SK-N-SH treated with all-trans-retinoic acid at 6 μM for 48 hours (cell line): ENCODE results near the gene PPIB.

Source experiments
- ATAC-seq: fragments of 200-7000 bp; cut with Tn5 transposase; 3 replicates; pipeline ENCODE4 v1.9.1; 2020; ENCODE audit warnings: mild to moderate bottlenecking, moderate library complexity
- ARNTL ChIP-seq: fragments of 450-650 bp; formaldehyde crosslinking; IDR thresholded peaks from 2 replicates; pipeline ENCODE4 v1.5.0; 2020; ENCODE audit warnings: low read depth, mild to moderate bottlenecking, moderate library complexity, borderline replicate concordance
- BACH2 ChIP-seq: fragments of 250-450 bp; sonication (Bioruptor Pico); IDR thresholded peaks from 2 replicates; pipeline ENCODE4 v1.9.0; 2021; ENCODE audit warnings: mild to moderate bottlenecking, borderline replicate concordance
- CSDC2 ChIP-seq: fragments of 250-450 bp; sonication (Bioruptor Pico); IDR thresholded peaks from 2 replicates; pipeline ENCODE4 v1.5.0; 2020; ENCODE audit warnings: mild to moderate bottlenecking, moderate library complexity
- ESRRG ChIP-seq: fragments of 250-450 bp; sonication (Bioruptor Pico); IDR thresholded peaks from 2 replicates; pipeline ENCODE4 v1.6.1; 2021; ENCODE audit warnings: mild to moderate bottlenecking
- GLIS3 ChIP-seq: fragments of 250-450 bp; sonication (Bioruptor Pico); IDR thresholded peaks from 2 replicates; pipeline ENCODE4 v1.5.0; 2020; ENCODE audit warnings: mild to moderate bottlenecking, moderate library complexity
- ISL1 ChIP-seq: fragments of 250-450 bp; sonication (Bioruptor Pico); IDR thresholded peaks from 2 replicates; pipeline ENCODE4 v2.1.2; 2022; ENCODE audit warnings: mild to moderate bottlenecking, moderate library complexity
- OSR1 ChIP-seq: fragments of 250-450 bp; sonication (Bioruptor Pico); IDR thresholded peaks from 2 replicates; pipeline ENCODE4 v1.8.0; 2022; ENCODE audit warnings: moderate library complexity, mild to moderate bottlenecking, inconsistent platforms
- PPARA ChIP-seq: fragments of 250-450 bp; sonication (Bioruptor Pico); IDR thresholded peaks from 2 replicates; pipeline ENCODE4 v1.5.0; 2020; ENCODE audit warnings: mild to moderate bottlenecking, borderline replicate concordance
- RARB ChIP-seq: fragments of 250-450 bp; sonication (Bioruptor Pico); IDR thresholded peaks from 2 replicates; pipeline ENCODE4 v1.8.0; 2021; ENCODE audit warnings: mild to moderate bottlenecking, moderate library complexity
- TCF4 ChIP-seq: fragments of 250-450 bp; sonication (Bioruptor Pico); IDR thresholded peaks from 2 replicates; pipeline ENCODE4 v1.8.0; 2021; ENCODE audit warnings: mild to moderate bottlenecking, moderate library complexity, borderline replicate concordance
- TSHZ2 ChIP-seq: fragments of 250-450 bp; sonication (Bioruptor Pico); IDR thresholded peaks from 2 replicates; pipeline ENCODE4 v1.5.0; 2020; ENCODE audit warnings: mild to moderate bottlenecking, moderate library complexity
- ZC3H10 ChIP-seq: fragments of 250-450 bp; sonication (Bioruptor Pico); IDR thresholded peaks from 2 replicates; pipeline ENCODE4 v1.5.1; 2021; ENCODE audit warnings: mild to moderate bottlenecking, moderate library complexity
- ZFP30 ChIP-seq: fragments of 450-650 bp; formaldehyde crosslinking; IDR thresholded peaks from 2 replicates; pipeline ENCODE4 v1.5.0; 2022; ENCODE audit warnings: mild to moderate bottlenecking, moderate library complexity
- ZNF565 ChIP-seq: fragments of 450-650 bp; formaldehyde crosslinking; conservative IDR thresholded peaks from 2 replicates; pipeline ENCODE4 v1.5.0; 2020; ENCODE audit warnings: low read depth, mild to moderate bottlenecking, moderate library complexity
- ZNF70 ChIP-seq: fragments of 450-650 bp; formaldehyde crosslinking; IDR thresholded peaks from 2 replicates; pipeline ENCODE4 v1.5.0; 2020; ENCODE audit warnings: mild to moderate bottlenecking, moderate library complexity
- ZNF8 ChIP-seq: fragments of 450-650 bp; formaldehyde crosslinking; IDR thresholded peaks from 2 replicates; pipeline ENCODE4 v1.5.0; 2020; ENCODE audit warnings: mild to moderate bottlenecking, moderate library complexity
- TF ChIP-seq, protein P1 (sequence below): fragments of 250-450 bp; sonication (Bioruptor Pico); IDR thresholded peaks from 2 replicates; pipeline ENCODE4 v1.8.0; 2021; ENCODE audit warnings: low read depth, mild to moderate bottlenecking, moderate library complexity, borderline replicate concordance
- TF ChIP-seq, protein P2 (sequence below): fragments of 250-450 bp; sonication (Bioruptor Pico); IDR thresholded peaks from 2 replicates; pipeline ENCODE4 v1.8.0; 2020; ENCODE audit warnings: mild to moderate bottlenecking, moderate library complexity, borderline replicate concordance

PPIB gene

DNA sequence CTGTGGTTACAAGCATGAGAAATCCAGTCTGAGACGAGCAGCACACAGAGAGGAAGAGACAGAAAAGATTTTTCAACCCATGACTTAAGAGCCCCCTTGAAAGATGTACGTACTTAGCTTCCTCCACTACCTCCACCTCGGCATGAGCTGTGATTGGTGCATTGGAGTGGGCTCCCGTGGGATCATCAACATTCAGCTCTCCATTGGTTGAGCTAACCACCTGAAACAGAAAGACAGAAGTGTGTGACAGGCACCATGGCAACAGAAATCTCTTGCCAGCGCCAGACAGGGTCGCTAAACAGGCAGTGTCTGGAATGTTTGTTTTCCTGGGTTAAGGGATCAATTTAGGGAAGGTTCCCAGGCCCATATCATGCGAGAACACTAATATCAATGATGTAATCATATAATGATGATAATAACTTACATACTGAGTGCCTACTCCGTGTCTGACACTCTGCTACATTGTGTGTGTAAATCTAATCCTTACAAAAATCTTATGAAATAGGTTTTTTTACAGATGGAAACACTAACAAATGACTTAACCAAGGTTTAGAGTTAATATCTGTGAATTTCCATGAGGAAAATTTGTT is 17.5 kb upstream of the PPIB start (continued):
- TF ChIP-seq, protein P1, sequence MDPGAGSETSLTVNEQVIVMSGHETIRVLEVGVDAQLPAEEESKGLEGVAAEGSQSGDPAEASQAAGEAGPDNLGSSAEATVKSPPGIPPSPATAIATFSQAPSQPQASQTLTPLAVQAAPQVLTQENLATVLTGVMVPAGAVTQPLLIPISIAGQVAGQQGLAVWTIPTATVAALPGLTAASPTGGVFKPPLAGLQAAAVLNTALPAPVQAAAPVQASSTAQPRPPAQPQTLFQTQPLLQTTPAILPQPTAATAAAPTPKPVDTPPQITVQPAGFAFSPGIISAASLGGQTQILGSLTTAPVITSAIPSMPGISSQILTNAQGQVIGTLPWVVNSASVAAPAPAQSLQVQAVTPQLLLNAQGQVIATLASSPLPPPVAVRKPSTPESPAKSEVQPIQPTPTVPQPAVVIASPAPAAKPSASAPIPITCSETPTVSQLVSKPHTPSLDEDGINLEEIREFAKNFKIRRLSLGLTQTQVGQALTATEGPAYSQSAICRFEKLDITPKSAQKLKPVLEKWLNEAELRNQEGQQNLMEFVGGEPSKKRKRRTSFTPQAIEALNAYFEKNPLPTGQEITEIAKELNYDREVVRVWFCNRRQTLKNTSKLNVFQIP (CRISPR knock-in tag), result no peak
- TF ChIP-seq CSDC2 (CRISPR knock-in tag), result no peak

- ATAC-seq, result no peak
- TF ChIP-seq ZC3H10 (CRISPR knock-in tag), result no peak
- TF ChIP-seq ZNF8 (CRISPR knock-in tag), result no peak
- no peak for TF ChIP-seq ZNF565 (CRISPR knock-in tag)
- no peak for TF ChIP-seq GLIS3
- TF ChIP-seq, protein P1 (CRISPR knock-in tag), result no peak
- TF ChIP-seq TCF4 (CRISPR knock-in tag), result no peak
- no peak for TF ChIP-seq ISL1
- no peak for TF ChIP-seq ESRRG (CRISPR knock-in tag)
- TF ChIP-seq, protein P2, sequence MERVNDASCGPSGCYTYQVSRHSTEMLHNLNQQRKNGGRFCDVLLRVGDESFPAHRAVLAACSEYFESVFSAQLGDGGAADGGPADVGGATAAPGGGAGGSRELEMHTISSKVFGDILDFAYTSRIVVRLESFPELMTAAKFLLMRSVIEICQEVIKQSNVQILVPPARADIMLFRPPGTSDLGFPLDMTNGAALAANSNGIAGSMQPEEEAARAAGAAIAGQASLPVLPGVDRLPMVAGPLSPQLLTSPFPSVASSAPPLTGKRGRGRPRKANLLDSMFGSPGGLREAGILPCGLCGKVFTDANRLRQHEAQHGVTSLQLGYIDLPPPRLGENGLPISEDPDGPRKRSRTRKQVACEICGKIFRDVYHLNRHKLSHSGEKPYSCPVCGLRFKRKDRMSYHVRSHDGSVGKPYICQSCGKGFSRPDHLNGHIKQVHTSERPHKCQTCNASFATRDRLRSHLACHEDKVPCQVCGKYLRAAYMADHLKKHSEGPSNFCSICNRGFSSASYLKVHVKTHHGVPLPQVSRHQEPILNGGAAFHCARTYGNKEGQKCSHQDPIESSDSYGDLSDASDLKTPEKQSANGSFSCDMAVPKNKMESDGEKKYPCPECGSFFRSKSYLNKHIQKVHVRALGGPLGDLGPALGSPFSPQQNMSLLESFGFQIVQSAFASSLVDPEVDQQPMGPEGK (CRISPR knock-in tag), result no peak
Measured at GRCh38 chr15:64166102-64166890, 3.5 kb upstream of the PPIB start.

DNA sequence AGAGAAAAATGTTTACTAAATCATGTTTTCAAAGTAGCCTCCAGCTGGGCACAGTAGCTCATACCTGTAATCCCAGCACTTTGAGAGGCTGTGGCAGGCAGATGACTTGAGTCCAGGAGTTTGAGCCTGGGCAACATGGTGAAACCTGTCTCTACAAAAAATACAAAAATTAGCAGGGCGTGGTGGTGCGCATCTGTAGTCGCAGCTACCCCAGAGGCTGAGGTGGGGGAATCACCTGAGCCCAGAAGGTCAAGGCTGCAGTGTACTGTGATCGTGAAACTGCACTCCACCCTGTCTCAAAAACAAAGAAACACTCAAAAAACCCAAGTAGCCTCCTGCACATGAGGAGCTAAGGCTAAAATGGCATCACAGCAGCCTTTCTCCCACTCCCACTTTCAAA is 1.6 kb upstream of the PPIB start:
- ATAC-seq, result no peak
- TF ChIP-seq ISL1 (no peak), ESRRG (CRISPR knock-in tag) (no peak), ZNF8 (CRISPR knock-in tag) (no peak), OSR1 (CRISPR knock-in tag) (no peak), RARB (CRISPR knock-in tag) (no peak), PPARA (CRISPR knock-in tag) (no peak), ZNF70 (CRISPR knock-in tag) (no peak)
- TF ChIP-seq, protein P1 (CRISPR knock-in tag), result no peak
- TF ChIP-seq, all 23 proteins: peak for 0

- peak; percentile 8 for ATAC-seq
- TF ChIP-seq BACH2 (CRISPR knock-in tag), result no peak
- no peak for TF ChIP-seq OSR1 (CRISPR knock-in tag)
- no peak for TF ChIP-seq ARNTL
Measured at GRCh38 chr15:64163659-64164362, 989 bp upstream of the PPIB start.

GRCh38 chr15:64162478-64162868 is 349 bp downstream of the PPIB start:
- peak; percentile 56 for ATAC-seq
- TF ChIP-seq ZNF565 (CRISPR knock-in tag), result no peak
- no peak for TF ChIP-seq OSR1 (CRISPR knock-in tag)
- no peak for TF ChIP-seq ZFP30 (CRISPR knock-in tag)
- no peak for TF ChIP-seq TSHZ2 (CRISPR knock-in tag)
